Neural crest cell (in vitro differentiated cells): Measurements from ENCODE around the gene BCR. TPM values are rescaled to one million over a fixed set of nuclear protein-coding genes. Genes with fewer than 3 reads are reported as not detected.

ENCODE experiments used
- DNase-seq: peaks from one replicate; pipeline ENCODE4 v3.0.0; 2021; ENCODE audit warnings: low read depth, mixed read lengths, low spot score
- H3K27ac Mint-ChIP-seq: one replicate; pipeline ENCODE4 v1.8.0; 2021; ENCODE audit warnings: mild to moderate bottlenecking, mixed read lengths; ENCODE audit not compliant: unreplicated experiment
- H3K27me3 Mint-ChIP-seq: 2 replicates; pipeline ENCODE4 v1.8.0; 2021; ENCODE audit warnings: low read depth, mild to moderate bottlenecking, mixed read lengths
- H3K36me3 Mint-ChIP-seq: 2 replicates; pipeline ENCODE4 v1.8.0; 2021; ENCODE audit warnings: low read depth, mild to moderate bottlenecking, mixed read lengths
- H3K4me1 Mint-ChIP-seq: 2 replicates; pipeline ENCODE4 v1.8.0; 2021; ENCODE audit warnings: mixed read lengths
- H3K4me3 Mint-ChIP-seq: one replicate; pipeline ENCODE4 v1.8.0; 2021; ENCODE audit warnings: mild to moderate bottlenecking, mixed read lengths
- H3K9me3 Mint-ChIP-seq: 2 replicates; pipeline ENCODE4 v1.8.0; 2021; ENCODE audit warnings: mixed read lengths
- total RNA-seq: library from RNA; stranded (reverse); gene quantifications from 2 replicates; pipeline ENCODE4 v1.2.1, GENCODE V29; 2021
- TF ChIP-seq, protein P1 (sequence below): fragments of 200-600 bp; sonication (generic); conservative IDR thresholded peaks from 2 replicates; pipeline ENCODE4 v1.5.0; 2021; ENCODE audit warnings: antibody characterized with exemption, mild to moderate bottlenecking

The BCR gene
- total RNA-seq, 1 donor from 2014 or later: 54.2 TPM

GRCh38 chr22:23282089-23282501, 101.8 kb downstream of the BCR start:
- H3K36me3 Mint-ChIP-seq: no peaks in the 10 kb centered on the region
- no peaks in the 10 kb centered on the region for H3K27me3 Mint-ChIP-seq
- no peak for DNase-seq
- no peak overlapping the region for H3K4me3 Mint-ChIP-seq
- H3K9me3 Mint-ChIP-seq: no peaks in the 10 kb centered on the region
- no peak overlapping the region for H3K27ac Mint-ChIP-seq
- H3K4me1 Mint-ChIP-seq: no peaks in the 10 kb centered on the region
- TF ChIP-seq, protein P1, sequence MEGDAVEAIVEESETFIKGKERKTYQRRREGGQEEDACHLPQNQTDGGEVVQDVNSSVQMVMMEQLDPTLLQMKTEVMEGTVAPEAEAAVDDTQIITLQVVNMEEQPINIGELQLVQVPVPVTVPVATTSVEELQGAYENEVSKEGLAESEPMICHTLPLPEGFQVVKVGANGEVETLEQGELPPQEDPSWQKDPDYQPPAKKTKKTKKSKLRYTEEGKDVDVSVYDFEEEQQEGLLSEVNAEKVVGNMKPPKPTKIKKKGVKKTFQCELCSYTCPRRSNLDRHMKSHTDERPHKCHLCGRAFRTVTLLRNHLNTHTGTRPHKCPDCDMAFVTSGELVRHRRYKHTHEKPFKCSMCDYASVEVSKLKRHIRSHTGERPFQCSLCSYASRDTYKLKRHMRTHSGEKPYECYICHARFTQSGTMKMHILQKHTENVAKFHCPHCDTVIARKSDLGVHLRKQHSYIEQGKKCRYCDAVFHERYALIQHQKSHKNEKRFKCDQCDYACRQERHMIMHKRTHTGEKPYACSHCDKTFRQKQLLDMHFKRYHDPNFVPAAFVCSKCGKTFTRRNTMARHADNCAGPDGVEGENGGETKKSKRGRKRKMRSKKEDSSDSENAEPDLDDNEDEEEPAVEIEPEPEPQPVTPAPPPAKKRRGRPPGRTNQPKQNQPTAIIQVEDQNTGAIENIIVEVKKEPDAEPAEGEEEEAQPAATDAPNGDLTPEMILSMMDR: peak; percentile 37

GRCh38 chr22:23282516-23282915, 102.2 kb downstream of the BCR start:
- Mint-ChIP-seq H3K9me3 (no peaks in the 10 kb centered on the region), H3K4me3 (no peak overlapping the region), H3K27ac (no peak overlapping the region), H3K27me3 (no peaks in the 10 kb centered on the region), H3K36me3 (no peaks in the 10 kb centered on the region), H3K4me1 (no peaks in the 10 kb centered on the region)
- no peak for DNase-seq
- TF ChIP-seq, protein P1: no peak

DNA sequence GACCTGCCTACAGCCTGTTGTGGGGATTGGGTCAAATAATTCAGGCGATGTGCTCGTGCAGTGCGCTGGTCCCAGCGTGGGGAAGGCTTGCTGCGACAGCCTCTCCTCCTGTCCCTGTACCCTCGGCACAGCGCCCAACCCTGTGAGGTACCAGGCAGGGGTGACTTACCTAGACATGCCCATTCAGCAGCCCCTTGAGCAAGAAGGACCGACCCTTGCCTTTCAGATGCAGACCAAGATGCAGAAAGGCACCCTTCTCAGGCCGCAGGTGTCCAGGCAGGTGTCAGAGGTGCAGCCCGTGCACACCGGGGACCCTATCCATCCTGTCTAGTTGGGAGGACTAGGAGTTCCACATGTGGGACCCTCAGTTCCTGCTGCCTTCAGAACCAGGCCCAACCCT, 102.7 kb downstream of the BCR start:
- Mint-ChIP-seq H3K4me1 (no peaks in the 10 kb centered on the region), H3K9me3 (no peaks in the 10 kb centered on the region), H3K4me3 (no peak overlapping the region), H3K27me3 (no peaks in the 10 kb centered on the region), H3K27ac (no peak overlapping the region), H3K36me3 (no peaks in the 10 kb centered on the region)
- TF ChIP-seq, protein P1: no peak
- DNase-seq: no peak

GRCh38 chr22:23283591-23284503, 103.5 kb downstream of the BCR start:
- Mint-ChIP-seq H3K9me3 (no peaks in the 10 kb centered on the region), H3K27ac (peak overlapping the region; percentile 6), H3K27me3 (no peaks in the 10 kb centered on the region), H3K4me3 (no peak overlapping the region), H3K4me1 (no peaks in the 10 kb centered on the region), H3K36me3 (no peaks in the 10 kb centered on the region)
- DNase-seq: no peak
- TF ChIP-seq, protein P1: no peak

DNA sequence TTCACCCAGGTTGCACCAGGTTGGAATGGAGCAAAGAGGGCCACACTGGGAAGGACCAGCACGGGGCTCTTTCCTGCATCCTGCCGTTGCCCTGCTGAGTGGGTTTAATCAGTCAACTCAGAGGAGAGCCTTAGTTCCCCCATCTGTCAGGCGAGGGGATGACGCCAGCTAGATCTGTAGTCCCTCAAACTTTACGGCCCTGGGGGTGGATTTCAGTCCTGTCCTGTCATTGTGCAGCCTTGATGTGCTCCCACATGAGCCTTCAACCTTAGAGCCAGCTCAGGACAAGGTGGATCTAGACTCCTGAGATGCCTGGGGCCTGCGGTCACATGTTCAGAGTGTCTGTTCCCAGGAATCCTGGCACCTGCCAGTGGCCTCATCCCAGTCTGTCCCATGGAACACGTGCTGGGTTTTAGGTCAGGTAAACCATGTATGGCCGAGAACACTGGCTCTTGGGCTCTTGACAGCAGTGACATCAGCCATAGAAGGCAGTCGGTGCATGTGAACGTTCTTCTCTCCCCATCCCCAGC, 104.3 kb downstream of the BCR start:
- H3K4me3 Mint-ChIP-seq: no peak overlapping the region
- H3K27ac Mint-ChIP-seq: no peak overlapping the region
- DNase-seq: no peak
- no peaks in the 10 kb centered on the region for H3K4me1 Mint-ChIP-seq
- H3K27me3 Mint-ChIP-seq: no peaks in the 10 kb centered on the region
- no peaks in the 10 kb centered on the region for H3K36me3 Mint-ChIP-seq
- TF ChIP-seq, protein P1: no peak
- no peaks in the 10 kb centered on the region for H3K9me3 Mint-ChIP-seq
